NCI-H2107 treated with DMSO at 0.1 percent for 48 hours (cell line): ENCODE results near the gene EPG5.
A peak's percentile ranks its signal among the peaks of the same experiment; 100 is the strongest.
"Not testable (repeated sequence)": the region's sequence is repeated elsewhere in the genome, so short reads cannot be mapped to it uniquely, and the experiment has no call there.

Source experiments
- DNase-seq: peaks from one replicate; lab custom pipeline; 2025; ENCODE audit not compliant: unreplicated experiment; lab: John Stamatoyannopoulos, UW

Gene EPG5

GRCh38 chr18:45967007-45967706, at the start of gene EPG5:
EPG5 (minus strand) TSS chr18:45967329; CDS start chr18:45967239, 90 bp downstream.
- DNase-seq, result peak; percentile 93

GRCh38 chr18:46013484-46014189, 46.5 kb upstream of the EPG5 start:
- DNase-seq, result no peak

DNA sequence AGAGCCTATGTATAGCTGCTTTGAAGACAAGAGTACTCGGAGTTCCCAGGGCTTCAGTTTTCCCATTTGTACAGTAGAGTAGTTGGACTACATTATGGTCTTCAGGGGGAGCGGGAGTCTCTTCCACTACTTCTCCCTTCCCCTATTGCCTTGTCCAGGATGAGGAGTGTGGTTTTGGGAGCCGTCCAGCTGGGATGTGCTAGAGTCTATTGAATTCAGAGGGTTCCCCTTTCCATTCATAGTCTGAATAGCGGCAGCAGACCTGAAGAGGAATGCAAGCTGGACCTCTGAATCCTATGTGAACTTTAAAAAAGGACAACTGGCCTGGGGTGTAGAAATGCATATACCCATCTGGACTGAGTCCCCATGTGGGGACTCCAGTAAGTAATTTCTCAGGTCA, 43.5 kb upstream of the EPG5 start:
- DNase-seq, result no peak

GRCh38 chr18:46010050-46010449, 42.9 kb upstream of the EPG5 start:
- no peak for DNase-seq

DNA sequence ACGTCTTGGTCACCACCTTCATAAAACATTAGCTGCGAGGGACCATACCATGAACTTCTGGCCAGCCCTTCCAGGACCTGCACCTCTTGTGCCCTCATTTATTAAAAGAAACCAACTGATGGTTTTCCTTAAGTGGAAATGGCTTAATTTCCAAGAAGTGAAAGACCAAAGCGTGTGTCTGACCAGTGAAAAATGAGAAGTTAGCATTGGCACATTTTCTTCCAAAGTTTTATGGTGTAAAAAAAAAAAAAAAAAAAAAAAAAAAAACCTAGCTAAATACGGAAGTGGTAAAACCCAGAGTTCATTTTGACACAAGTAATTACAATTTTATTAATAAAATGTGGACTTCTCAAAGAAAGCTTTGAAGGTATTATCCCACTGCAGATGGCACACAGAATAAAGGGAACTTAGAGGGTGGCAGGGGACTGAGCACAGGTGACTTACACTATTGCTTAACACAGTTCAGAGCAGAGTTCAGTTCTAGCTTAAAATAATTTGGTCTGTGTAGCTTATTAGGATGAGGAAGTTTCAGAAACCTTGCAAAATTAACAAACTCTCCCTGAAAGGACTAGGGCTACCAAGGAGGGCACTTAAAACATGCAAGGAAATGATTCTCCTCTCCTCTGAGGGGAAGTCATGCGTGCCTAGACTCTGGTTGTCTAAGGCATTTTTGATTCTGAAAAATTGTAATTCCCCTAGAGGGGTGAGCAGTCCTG, 42.2 kb upstream of the EPG5 start:
- no peak for DNase-seq

DNA sequence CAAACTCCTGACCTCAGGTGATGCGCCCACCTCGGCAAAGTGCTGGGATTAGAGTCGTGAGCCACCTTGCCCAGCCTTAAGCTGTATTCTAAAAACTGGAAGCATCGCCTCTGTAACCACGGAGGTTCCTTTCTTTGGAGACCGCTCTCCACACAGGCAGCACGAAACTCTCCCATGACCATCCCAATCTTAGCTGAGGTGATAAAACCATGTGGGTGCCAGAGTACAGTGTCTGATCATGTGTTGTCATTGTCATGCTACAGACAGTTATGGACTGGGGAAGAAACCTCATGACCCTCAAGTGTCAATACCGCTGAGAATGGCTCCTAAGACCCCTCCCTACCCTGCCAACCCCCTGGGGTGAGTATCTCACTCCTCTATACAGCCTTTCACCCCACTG, 41.4 kb upstream of the EPG5 start:
- DNase-seq, result no peak

DNA sequence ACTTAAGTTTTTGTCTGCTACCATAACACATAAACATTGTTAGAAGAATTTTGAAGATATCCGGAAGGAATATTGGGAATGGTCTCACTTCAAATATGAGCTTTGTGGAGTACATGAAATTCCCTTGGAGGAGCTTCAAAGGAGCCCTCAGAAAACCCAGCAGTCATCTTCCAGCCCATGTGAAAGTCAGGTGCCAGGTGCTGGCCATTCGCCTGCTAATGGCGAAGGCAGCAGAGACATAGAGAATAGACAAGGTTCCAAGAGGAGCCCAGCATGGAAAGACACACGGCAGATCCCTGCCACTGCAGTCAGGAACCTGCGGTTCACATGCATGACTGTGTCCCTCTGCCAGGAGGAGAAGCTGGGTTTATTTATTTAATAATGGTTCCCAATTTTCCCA, 40.0 kb upstream of the EPG5 start:
- DNase-seq, result no peak

- no peak for DNase-seq
Observed at GRCh38 chr18:46002934-46003333, 35.8 kb upstream of the EPG5 start.

GRCh38 chr18:46001892-46002291, 34.8 kb upstream of the EPG5 start:
- DNase-seq, result no peak

- DNase-seq, result no peak
Observed at GRCh38 chr18:46001074-46001473, 33.9 kb upstream of the EPG5 start.

- DNase-seq, result no peak
Observed at GRCh38 chr18:45999536-45999935, 32.4 kb upstream of the EPG5 start.

GRCh38 chr18:45998244-45998643, 31.1 kb upstream of the EPG5 start:
- DNase-seq, result no peak

DNA sequence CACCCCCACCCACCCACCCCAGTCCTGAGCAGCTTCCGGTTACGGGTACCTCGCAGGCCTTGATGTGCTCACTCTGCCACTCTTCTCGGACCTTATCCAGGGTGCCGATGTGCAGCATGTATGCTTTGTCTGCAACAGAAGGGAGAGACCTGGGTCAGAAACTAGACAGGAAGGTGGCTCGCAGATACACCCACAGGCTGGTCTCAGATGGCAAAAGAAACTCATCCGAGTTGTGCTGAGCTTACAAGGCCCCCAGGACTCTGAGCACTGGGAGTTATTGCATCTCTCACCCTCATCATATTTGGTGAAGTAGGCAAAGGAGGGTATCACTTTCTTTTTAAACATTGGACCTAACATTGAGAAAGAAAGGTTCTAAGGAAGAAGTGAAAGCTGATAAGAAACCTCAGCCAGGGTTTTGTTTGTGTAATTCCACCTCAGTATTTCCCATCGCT, 30.6 kb upstream of the EPG5 start:
- no peak for DNase-seq

DNA sequence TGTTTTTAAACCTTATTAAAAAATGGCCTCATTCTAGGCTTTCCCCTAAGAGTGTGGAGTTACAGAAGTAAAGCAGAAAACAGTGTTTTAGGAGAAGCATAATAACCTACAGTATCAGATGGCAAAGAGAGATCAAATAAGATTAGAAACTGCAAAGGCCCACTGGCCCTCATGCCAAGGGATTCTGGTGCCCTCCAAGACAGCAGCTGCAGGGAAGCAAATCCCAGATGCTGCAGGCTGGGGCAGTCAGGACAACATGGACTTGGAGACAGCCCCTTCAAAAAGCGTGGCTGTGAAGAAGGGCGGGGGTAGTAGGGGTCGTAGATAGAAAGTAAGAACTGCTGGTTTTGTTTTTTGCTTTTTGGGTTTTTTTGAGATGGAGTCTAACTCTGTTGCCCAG, 28.3 kb upstream of the EPG5 start:
- no peak for DNase-seq

DNA sequence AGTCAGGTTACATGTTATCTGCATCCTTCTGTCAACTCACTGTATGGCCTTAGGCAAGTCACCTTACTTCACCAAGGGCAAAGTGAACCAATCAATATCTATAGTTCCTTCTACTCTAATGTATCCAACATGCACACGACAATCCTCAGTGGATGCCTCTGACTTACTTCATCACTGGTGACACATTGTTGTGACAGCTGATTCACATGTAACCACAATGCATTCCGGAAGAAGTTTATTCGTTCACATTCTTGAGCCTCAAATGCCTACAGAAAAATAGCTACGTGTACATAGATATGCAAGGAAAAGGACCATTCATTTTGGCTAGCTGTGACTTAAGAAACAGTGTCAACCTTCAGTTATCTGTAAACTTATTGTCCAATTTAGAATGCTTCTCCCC, 26.3 kb upstream of the EPG5 start:
- DNase-seq, result no peak

DNA sequence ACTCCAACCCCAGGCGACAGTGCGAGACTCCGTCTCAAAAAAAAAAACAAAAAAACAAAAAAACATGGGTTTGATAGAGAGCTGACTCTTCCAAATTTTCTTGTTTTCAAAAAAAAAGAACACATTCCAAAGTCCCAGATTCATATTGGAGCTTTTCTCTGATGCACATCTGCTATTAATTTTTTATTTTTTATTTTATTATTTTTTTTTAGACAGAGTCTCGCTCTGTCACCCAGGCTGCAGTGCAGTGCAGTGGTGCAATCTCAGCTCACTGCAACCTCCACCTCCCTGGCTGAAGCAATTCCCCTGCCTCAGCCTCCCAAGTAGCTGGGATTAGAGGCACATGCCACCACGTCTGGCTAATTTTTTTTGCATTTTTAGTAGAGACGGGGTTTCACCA, 25.4 kb upstream of the EPG5 start:
- DNase-seq, result not testable (repeated sequence)

DNA sequence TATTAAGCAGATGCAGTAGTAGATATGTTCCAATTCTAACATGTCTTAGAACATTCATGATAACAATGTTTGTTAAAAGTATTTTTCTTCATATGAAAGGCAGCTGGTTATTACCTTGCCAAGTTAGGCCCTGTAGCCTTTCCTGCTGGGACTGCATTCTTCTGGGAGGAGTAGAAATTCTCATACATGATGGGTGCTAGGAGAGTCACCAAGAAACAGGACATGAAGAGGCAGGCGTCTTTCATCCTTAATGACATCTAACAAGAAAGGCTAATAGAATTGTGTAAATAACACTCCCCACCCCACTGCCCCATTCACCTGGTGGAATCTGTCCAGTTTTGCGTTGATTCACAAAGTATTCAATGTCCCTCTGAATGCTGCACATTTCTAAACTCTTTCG, 24.7 kb upstream of the EPG5 start:
- no peak for DNase-seq

DNA sequence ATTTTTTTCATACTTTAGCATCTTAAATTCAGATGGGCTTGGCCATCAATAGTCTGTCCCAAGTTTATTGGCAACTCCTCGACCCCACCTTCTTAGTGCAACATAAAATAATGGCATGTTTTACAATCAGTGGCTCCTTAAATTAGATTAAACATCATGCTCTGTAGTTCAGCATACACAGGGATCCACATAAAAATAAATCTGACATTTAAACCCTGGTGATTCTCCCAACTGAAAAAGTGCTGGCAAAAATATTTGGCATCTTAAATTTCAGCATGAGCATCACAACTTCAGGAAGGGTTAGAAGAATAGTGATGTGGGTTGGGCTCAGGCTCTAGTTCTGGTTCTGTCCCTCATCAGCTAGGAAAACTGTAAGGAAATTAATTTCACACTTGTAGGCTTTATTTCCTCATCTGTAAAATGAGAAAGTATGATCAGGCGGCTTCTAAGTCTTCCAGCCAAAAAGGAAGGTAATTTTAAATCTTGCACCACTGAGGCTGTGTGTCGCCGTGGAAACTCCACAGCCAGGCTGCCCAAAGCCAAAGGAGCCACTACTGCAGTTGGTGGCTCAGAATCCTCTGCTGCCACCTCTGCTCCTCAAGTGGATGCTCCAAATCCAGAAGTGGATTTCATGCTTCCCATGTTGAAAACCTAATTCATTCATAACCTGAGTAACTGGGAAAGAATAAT, 17.6 kb upstream of the EPG5 start:
- no peak for DNase-seq

GRCh38 chr18:45981821-45982220, 14.7 kb upstream of the EPG5 start:
- DNase-seq, result no peak

DNA sequence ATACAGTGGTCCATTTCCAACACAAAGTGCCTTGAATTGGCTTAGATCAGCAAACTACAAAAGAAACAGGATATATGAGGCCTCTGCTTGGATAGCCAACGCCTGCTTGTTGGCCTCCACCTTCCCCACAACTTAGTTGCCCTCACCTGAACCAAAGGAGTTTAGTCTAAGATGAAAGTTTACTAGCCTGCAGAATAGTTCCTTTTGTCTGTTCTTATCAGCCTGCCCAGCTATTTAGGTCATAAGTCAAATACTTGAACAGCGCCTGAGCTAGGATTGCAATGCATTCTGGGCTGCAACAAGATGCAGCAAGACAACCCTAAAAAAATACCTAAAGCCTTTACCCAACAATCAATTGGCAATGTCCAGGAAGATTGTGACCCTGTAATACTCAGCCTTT, 13.1 kb upstream of the EPG5 start:
- no peak for DNase-seq

DNA sequence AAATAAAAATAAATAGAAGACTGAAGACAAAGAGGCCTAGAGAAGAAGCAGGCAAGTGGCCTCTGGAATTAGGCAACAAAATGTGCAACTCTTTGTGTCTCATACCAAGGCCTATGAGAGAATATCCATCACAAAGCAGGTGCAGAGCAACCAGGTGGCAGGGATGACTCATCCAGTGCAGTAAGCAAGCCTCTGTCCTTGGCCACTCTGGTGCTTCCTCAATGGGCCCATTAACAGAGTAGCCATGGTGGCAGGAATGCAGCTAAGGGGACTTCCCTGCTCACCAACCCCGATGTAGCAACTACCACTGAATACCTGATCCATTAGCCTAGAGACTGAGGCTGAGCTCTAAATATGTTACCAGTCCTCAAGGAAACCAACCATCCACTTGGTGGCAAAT, 11.0 kb upstream of the EPG5 start:
- peak; percentile 91 for DNase-seq
